Measurements from ENCODE around the gene DNAJB14.

- TF ChIP-seq CTCF (IDR thresholded peaks at IDR 0.05) (no peak), POLR2AphosphoS5 (IDR thresholded peaks at IDR 0.05) (no peak), POLR2A (IDR thresholded peaks at IDR 0.05) (no peak)
Observed at GRCh38 chr4:99853999-99854398, 92.4 kb downstream of the DNAJB14 start.
